Effector memory CD8-positive, alpha-beta T cell (primary cell): ENCODE results near the gene DZIP1L.
A peak's percentile ranks its signal among the peaks of the same experiment; 100 is the strongest.

Experiments
- ATAC-seq: fragments of 150-1000 bp; cut with Tn5 transposase; replicated peaks from 2 replicates; pipeline ENCODE4 v1.10.0; 2021; ENCODE audit warnings: mild to moderate bottlenecking, moderate library complexity
- DNase-seq, 3 experiments: peaks; one replicate each; pipeline ENCODE4 v3.0.0; 2021
- H3K27ac Mint-ChIP-seq, 2 donors: one replicate each; pipeline ENCODE4 v1.8.0; 2022; ENCODE audit warnings: mild to moderate bottlenecking in 2 of 2, mixed read lengths in 2 of 2, moderate library complexity in 2 of 2
- H3K27me3 Mint-ChIP-seq, 2 donors: one replicate each; pipeline ENCODE4 v1.8.0; 2022; ENCODE audit warnings: mixed read lengths in 2 of 2
- H3K36me3 Mint-ChIP-seq: one replicate; pipeline ENCODE4 v1.8.0; 2022; ENCODE audit warnings: mild to moderate bottlenecking, moderate library complexity, mixed read lengths; ENCODE audit not compliant: insufficient read depth
- H3K4me1 Mint-ChIP-seq, 2 donors: one replicate each; pipeline ENCODE4 v1.8.0; 2022; ENCODE audit warnings: low read depth in 2 of 2, mixed read lengths in 2 of 2
- H3K4me3 Mint-ChIP-seq, 2 donors: one replicate each; pipeline ENCODE4 v1.8.0; 2022; ENCODE audit warnings: mild to moderate bottlenecking in 2 of 2, mixed read lengths in 2 of 2, moderate library complexity in 2 of 2
- H3K9me3 Mint-ChIP-seq, 2 donors: one replicate each; pipeline ENCODE4 v1.8.0; 2022; ENCODE audit warnings: mixed read lengths in 2 of 2

DZIP1L gene

DNA sequence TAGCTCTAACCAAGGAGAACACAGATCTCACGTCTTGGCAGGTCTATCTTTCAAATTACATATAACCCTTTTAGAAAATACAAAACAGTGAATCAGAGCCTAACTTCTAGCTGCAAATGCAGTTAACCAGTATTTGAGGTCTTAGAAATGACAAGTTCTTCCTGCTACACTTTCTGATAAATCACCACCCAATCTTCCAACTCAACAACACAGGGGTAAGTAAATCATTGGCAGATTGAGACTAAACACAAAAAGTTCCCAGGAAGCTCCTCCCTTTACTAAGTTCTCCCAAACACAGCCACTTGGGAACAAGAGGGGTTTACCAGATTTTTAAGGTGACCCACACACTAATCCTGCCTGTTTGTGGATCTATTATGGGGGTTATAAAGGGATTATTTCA, 16.8 kb upstream of the DZIP1L start, which contains the start of gene A4GNT:
TSS of gene A4GNT (minus strand) at position 152 of the 400 bp plus-strand sequence. CDS start 1,134 bp downstream, outside the sequence.
- Mint-ChIP-seq H3K4me3 (no peak within 1 kb of the TSS), H3K4me1 (no peaks in the 10 kb centered on the region)
- no peak for DNase-seq

DNA sequence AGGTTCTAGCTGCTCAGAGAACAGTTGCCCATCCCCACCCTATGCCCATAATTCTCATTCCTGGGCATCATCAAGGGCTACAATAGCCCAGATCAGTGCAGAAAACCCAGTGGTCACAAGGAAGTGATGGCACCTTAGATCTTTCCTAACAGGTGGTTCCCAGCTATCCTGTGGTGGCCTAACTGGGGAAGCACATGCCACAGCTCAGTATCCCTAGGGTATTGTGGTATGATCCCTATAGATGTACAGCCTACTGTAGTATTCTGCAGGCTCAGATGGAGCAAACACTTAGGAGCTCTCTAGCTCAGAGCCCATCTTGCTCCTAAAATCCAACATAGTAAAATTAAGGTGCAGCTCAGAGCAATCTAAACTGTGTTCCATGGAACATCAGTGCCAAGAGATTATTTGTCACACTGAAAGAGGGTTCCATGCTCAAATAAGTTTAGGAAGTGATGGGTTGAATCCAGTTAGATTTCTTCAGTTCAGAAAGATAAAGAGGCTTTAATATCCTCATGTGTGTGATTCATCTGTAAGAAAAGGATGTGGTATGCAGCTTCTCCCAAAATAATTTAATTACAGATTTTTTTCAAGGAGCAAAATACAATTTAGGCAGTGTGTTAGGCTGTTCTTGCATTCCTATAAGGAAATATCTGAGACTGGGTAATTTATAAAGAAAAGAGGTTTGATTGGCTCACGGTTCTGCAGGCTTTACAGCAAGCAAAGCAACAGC, 12.4 kb upstream of the DZIP1L start:
- peaks cover 6 to 40% of the 10 kb centered on the region in 2 donors for H3K27me3 Mint-ChIP-seq
- ATAC-seq (no peak), DNase-seq (no peak)
- no peaks in the 10 kb centered on the region for H3K9me3 Mint-ChIP-seq
- H3K27ac Mint-ChIP-seq: no peak overlapping the region
- H3K4me1 Mint-ChIP-seq: no peaks in the 10 kb centered on the region
- H3K4me3 Mint-ChIP-seq: no peak overlapping the region
- H3K36me3 Mint-ChIP-seq: no peaks in the 10 kb centered on the region

More for the DNA sequence above, 16.8 kb upstream of the DZIP1L start, which contains the start of gene A4GNT:
- Mint-ChIP-seq H3K27me3 (peaks cover 6 to 15% of the 10 kb centered on the region in 2 donors), H3K9me3 (no peaks in the 10 kb centered on the region), H3K27ac (no peak within 1 kb of the TSS), H3K36me3 (no peaks in the 10 kb centered on the region)
- ATAC-seq: no peak

GRCh38 chr3:138125548-138126221, 10.3 kb upstream of the DZIP1L start:
- Mint-ChIP-seq H3K27me3 (peaks cover 4 to 46% of the 10 kb centered on the region in 2 donors), H3K27ac (no peak overlapping the region), H3K9me3 (no peaks in the 10 kb centered on the region), H3K4me1 (no peaks in the 10 kb centered on the region), H3K36me3 (no peaks in the 10 kb centered on the region), H3K4me3 (no peak overlapping the region)
- no peak for ATAC-seq
- no peak for DNase-seq

GRCh38 chr3:138124706-138125355, 9.4 kb upstream of the DZIP1L start:
- DNase-seq (no peak), ATAC-seq (no peak)
- no peaks in the 10 kb centered on the region for H3K4me1 Mint-ChIP-seq
- no peak overlapping the region for H3K27ac Mint-ChIP-seq
- H3K9me3 Mint-ChIP-seq: no peaks in the 10 kb centered on the region
- H3K36me3 Mint-ChIP-seq: no peaks in the 10 kb centered on the region
- H3K4me3 Mint-ChIP-seq: no peak overlapping the region
- H3K27me3 Mint-ChIP-seq: peaks cover 0 to 54% of the 10 kb centered on the region in 2 donors

DNA sequence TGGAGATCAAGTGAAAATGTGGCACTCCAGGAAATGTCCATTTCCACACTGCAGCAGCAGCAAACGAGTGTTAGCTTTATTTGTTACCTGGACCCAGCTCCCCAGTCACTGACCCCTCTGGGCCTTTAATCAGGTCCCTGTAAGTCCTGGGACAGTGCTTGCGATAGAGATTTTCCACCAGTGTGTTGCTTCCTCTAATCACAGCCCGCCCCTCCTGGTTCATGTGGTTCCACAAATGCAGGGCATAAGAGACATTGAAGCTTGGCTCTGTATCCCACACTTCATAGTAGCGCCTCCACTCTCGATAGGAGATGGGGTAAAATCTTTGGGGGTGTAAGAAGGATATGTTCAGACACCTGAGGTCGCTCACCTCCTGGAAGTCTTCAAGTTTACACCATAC, 8.8 kb upstream of the DZIP1L start:
- no peak overlapping the region for H3K27ac Mint-ChIP-seq
- H3K9me3 Mint-ChIP-seq: no peaks in the 10 kb centered on the region
- H3K36me3 Mint-ChIP-seq: no peaks in the 10 kb centered on the region
- no peaks in the 10 kb centered on the region for H3K4me1 Mint-ChIP-seq
- peaks cover under 1 to 57% of the 10 kb centered on the region in 2 donors for H3K27me3 Mint-ChIP-seq
- H3K4me3 Mint-ChIP-seq: no peak overlapping the region
- DNase-seq: no peak
- no peak for ATAC-seq

DNA sequence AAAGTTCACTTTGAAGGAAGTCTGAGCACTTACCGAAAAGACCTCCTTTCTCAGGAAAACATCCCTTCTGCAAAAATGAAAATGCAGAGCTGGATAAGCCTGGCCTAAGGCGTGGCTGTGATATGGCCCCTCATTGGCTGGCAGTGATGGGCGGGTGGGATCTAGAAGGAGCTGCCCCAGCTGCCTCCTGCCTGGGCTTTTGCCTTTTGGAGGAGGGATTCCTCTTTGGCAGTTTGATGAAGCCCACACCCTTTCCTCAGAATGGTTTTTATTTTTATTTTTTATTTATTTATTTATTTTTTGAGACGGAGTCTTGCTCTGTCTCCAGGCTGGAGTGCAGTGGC, 4.0 kb upstream of the DZIP1L start:
- H3K4me1 Mint-ChIP-seq: peaks cover 0 to 11% of the 10 kb centered on the region in 2 donors
- no peaks in the 10 kb centered on the region for H3K36me3 Mint-ChIP-seq
- no peak for ATAC-seq
- H3K27me3 Mint-ChIP-seq: peaks cover 37 to 81% of the 10 kb centered on the region in 2 donors
- no peaks in the 10 kb centered on the region for H3K9me3 Mint-ChIP-seq
- no peak for DNase-seq
- H3K27ac Mint-ChIP-seq: no peak overlapping the region
- no peak overlapping the region for H3K4me3 Mint-ChIP-seq

GRCh38 chr3:138118612-138119422, 3.4 kb upstream of the DZIP1L start:
- Mint-ChIP-seq H3K36me3 (no peaks in the 10 kb centered on the region), H3K4me1 (peaks cover 0 to 11% of the 10 kb centered on the region in 2 donors), H3K27me3 (peaks cover 43 to 81% of the 10 kb centered on the region in 2 donors), H3K9me3 (no peaks in the 10 kb centered on the region), H3K4me3 (no peak overlapping the region), H3K27ac (no peak overlapping the region)
- peak; percentile 58 for ATAC-seq
- peak; percentile 13 to 43 (median 16) for DNase-seq

GRCh38 chr3:138114431-138114918, 933 bp downstream of the DZIP1L start:
- no peak for ATAC-seq
- no peaks in the 10 kb centered on the region for H3K9me3 Mint-ChIP-seq
- no peaks in the 10 kb centered on the region for H3K36me3 Mint-ChIP-seq
- DNase-seq: no peak
- peaks cover 0 to 11% of the 10 kb centered on the region in 2 donors for H3K4me1 Mint-ChIP-seq
- H3K4me3 Mint-ChIP-seq: peak overlapping the region; percentile 65 to 80
- H3K27me3 Mint-ChIP-seq: peaks cover 75 to 78% of the 10 kb centered on the region in 2 donors
- no peak overlapping the region for H3K27ac Mint-ChIP-seq

GRCh38 chr3:138113326-138113725, 2.1 kb downstream of the DZIP1L start:
- H3K27ac Mint-ChIP-seq: no peak overlapping the region
- H3K36me3 Mint-ChIP-seq: no peaks in the 10 kb centered on the region
- H3K4me3 Mint-ChIP-seq: no peak overlapping the region
- DNase-seq: no peak
- ATAC-seq: no peak
- H3K4me1 Mint-ChIP-seq: peaks cover 0 to 11% of the 10 kb centered on the region in 2 donors
- H3K9me3 Mint-ChIP-seq: no peaks in the 10 kb centered on the region
- H3K27me3 Mint-ChIP-seq: peaks cover 73 to 76% of the 10 kb centered on the region in 2 donors

GRCh38 chr3:138112362-138112761, 3.0 kb downstream of the DZIP1L start:
- Mint-ChIP-seq H3K4me1 (peaks cover 0 to 11% of the 10 kb centered on the region in 2 donors), H3K27me3 (peaks cover 67 to 75% of the 10 kb centered on the region in 2 donors), H3K9me3 (no peaks in the 10 kb centered on the region), H3K36me3 (no peaks in the 10 kb centered on the region), H3K4me3 (no peak overlapping the region), H3K27ac (no peak overlapping the region)
- DNase-seq: no peak
- ATAC-seq: no peak

- no peaks in the 10 kb centered on the region for H3K4me1 Mint-ChIP-seq
- no peaks in the 10 kb centered on the region for H3K36me3 Mint-ChIP-seq
- ATAC-seq (no peak), DNase-seq (no peak)
- no peak overlapping the region for H3K27ac Mint-ChIP-seq
- no peak overlapping the region for H3K4me3 Mint-ChIP-seq
- no peaks in the 10 kb centered on the region for H3K9me3 Mint-ChIP-seq
- H3K27me3 Mint-ChIP-seq: peaks cover 26 to 35% of the 10 kb centered on the region in 2 donors
Measured at GRCh38 chr3:138105598-138105997, 9.8 kb downstream of the DZIP1L start.

GRCh38 chr3:138103466-138103865, 11.9 kb downstream of the DZIP1L start:
- no peak overlapping the region for H3K27ac Mint-ChIP-seq
- DNase-seq (no peak), ATAC-seq (no peak)
- no peaks in the 10 kb centered on the region for H3K4me1 Mint-ChIP-seq
- peaks cover 11 to 22% of the 10 kb centered on the region in 2 donors for H3K27me3 Mint-ChIP-seq
- no peaks in the 10 kb centered on the region for H3K36me3 Mint-ChIP-seq
- H3K9me3 Mint-ChIP-seq: no peaks in the 10 kb centered on the region
- no peak overlapping the region for H3K4me3 Mint-ChIP-seq
